GM19328 (cell line): Measurements from ENCODE around the gene LCMT2.

ENCODE experiments used
- ATAC-seq: cut with Tn5 transposase; IDR thresholded peaks from one replicate; pipeline ENCODE4 v1.9.1; 2021; ENCODE audit warnings: mild to moderate bottlenecking, moderate library complexity; ENCODE audit not compliant: unreplicated experiment

The LCMT2 gene

GRCh38 chr15:43329960-43330779 is at the start of gene LCMT2:
LCMT2 (minus strand) TSS chr15:43330573; CDS start chr15:43330489, 84 bp downstream.
- ATAC-seq: peak; percentile 86

DNA sequence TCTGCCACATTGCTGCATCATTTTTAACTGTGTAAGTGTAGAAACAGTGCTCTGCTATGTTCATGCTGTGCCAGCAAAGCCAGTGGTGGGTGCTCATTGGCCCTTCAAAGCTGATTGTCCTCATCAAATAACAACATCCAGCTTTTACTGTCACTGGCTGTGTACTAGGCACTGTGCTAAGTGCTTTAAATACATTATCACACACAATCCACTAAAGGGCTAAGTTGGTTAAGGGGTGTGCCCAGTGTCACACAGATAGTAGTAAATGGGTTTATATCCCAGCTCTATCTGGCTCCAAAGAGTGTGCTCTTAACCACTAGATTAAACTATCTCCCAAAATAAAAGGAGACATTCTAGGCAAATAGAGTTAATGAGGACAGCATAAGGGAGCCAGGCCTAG is 48.2 kb upstream of the LCMT2 start:
- ATAC-seq: no peak

- no peak for ATAC-seq
Observed at GRCh38 chr15:43376017-43376705, 45.8 kb upstream of the LCMT2 start.

- peak; percentile 70 for ATAC-seq
Observed at GRCh38 chr15:43370975-43371974, 40.9 kb upstream of the LCMT2 start, which contains the start of the genes TUBGCP4 and ZSCAN29. TUBGCP4 (plus strand) TSS chr15:43371101; CDS start chr15:43371355, 254 bp downstream. ZSCAN29 (minus strand) TSS chr15:43371043; CDS start chr15:43369913, 1,130 bp downstream.

GRCh38 chr15:43370310-43370974 is 40.1 kb upstream of the LCMT2 start:
- peak; percentile 34 for ATAC-seq

- no peak for ATAC-seq
Observed at GRCh38 chr15:43361313-43361903, 31.0 kb upstream of the LCMT2 start.

DNA sequence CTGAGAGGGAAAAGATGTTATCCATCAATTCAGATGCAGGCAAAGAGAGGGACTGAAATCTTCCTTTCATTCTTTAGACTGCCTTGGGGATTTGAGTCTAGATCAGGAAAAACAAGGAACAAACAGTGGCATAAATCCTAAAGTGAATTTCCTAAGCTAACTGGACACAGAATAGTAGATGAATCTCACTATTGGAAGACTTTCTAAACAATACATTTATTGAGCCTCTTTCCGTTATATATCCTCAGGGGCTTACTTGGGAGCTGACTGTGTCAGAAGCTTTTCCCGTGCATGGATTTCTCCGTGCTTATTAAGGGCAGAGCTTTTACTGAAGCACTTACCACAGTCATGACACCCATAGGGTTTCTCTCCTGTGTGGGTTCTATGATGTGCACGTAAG is 30.4 kb upstream of the LCMT2 start:
- ATAC-seq: no peak

- ATAC-seq: no peak
Observed at GRCh38 chr15:43352693-43353382, 22.5 kb upstream of the LCMT2 start.

DNA sequence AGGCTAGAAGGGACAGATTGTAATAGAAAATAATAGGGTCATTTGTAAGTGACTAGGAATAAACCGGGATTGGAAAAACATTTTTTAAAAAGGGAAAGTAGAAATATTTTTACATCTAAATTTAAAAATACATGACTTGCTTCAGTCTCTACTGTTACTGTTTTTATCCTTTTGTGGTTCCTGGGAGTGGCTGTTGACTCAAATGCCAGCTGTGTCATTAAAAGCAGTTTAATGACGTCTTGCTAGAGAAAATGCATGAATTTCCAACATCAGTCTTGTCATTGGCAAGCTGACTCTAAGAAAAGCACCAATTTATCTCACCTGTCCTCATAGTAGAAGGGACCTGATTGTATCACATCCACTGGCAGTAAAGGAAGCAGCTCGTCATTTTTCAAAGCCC is 16.7 kb upstream of the LCMT2 start:
- no peak for ATAC-seq

- no peak for ATAC-seq
Observed at GRCh38 chr15:43346305-43346704, 15.9 kb upstream of the LCMT2 start.

DNA sequence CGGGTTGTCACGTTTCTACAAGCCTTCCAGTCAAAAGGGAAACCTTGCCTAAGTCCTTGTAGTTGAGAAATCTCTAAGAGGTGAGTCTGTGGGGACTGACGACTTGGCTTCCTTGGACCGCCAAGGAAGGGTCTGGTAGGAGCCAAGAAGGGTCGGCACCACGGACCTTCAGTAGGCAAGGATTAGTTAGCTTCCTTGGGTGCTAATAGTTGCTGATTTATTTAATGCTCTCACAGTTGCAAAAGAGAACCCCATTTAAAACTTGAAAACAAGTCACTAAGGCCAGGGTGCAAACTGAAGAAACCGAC is 361 bp upstream of the LCMT2 start:
- ATAC-seq: no peak

- peak; percentile 16 for ATAC-seq
Observed at GRCh38 chr15:43329217-43329959, 985 bp downstream of the LCMT2 start.

DNA sequence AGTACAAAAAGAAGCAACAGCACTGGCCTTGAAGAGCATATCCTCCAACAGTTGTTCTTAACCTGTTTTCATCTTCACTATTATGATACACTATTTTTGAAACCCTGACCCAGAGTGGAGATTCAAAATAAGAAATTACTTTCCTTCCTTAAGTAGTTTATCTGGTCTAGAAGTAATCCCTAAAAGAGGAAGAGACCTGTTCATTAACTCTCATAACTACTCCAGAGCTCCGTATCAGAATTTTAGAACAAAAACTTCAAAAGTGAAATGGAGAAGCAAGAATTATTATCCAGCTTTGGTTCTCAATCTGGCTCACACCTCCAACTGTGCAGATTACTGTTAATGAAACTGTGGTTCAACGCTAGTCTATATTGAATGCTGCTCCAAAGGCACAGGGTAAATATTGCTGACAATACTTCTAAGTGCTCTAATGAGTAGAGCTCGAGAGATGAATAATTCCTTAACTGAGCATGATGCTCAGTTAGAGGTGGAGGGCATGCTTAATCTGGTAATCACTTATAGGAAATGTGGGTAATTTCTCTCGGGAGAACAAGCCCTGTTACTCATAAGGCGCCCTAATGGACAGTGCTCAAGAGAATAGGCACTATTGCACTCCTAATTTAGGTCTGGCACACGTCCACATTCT is 5.2 kb downstream of the LCMT2 start:
- no peak for ATAC-seq

- ATAC-seq: no peak
Observed at GRCh38 chr15:43318990-43319771, 11.2 kb downstream of the LCMT2 start.

DNA sequence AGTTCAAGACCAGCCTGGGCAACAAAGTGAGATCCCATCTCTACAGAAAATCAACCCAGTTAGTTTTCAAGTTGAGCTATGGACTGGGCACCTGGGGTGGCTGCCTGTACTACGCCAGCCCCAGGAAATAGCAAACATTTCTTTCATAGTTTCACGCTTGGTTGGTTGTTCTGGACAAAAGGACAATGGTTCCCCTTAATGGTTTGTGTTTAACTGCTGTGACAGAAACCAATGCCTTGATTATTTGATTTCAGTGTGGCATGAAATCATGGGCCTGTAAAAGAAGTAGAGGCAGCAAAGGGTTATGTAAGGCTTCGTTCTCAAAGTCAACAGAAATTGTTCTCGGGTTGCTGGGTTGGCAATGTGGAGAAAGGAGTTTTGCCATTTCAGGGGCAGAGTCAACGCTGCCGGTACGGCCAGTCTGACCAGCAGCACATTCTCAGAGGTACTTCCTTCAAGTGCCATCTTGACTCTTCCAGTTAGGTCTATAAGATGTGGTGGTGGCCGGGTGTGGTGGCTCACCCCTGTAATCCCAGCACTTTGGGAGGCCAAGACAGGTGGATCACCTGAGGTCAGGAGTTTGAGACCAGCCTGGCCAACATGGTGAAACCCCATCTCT is 12.7 kb downstream of the LCMT2 start:
- no peak for ATAC-seq

GRCh38 chr15:43316971-43317346 is 13.4 kb downstream of the LCMT2 start:
- ATAC-seq: no peak
